Parathyroid adenoma (tissue), 2 donors: ENCODE results near the gene NTSR1.

ENCODE experiments used
- H2AFZ ChIP-seq: fragments of 300-600 bp; sonication (generic); one replicate; pipeline ENCODE4 v1.7.0; 2017; ENCODE audit warnings: antibody characterized with exemption, mild to moderate bottlenecking
- H3K27ac ChIP-seq: fragments of 300-600 bp; sonication (generic); one replicate; pipeline ENCODE4 v1.7.0; 2017
- H3K27me3 ChIP-seq: fragments of 300-600 bp; sonication (generic); one replicate; pipeline ENCODE4 v1.7.0; 2017; ENCODE audit warnings: low read length; ENCODE audit not compliant: control insufficient read depth, insufficient read depth
- H3K36me3 ChIP-seq: fragments of 300-600 bp; sonication (generic); one replicate; pipeline ENCODE4 v1.7.0; 2017; ENCODE audit warnings: low read length; ENCODE audit not compliant: control insufficient read depth, insufficient read depth
- H3K4me1 ChIP-seq: fragments of 300-600 bp; sonication (generic); one replicate; pipeline ENCODE4 v1.7.0; 2017; ENCODE audit warnings: control low read depth
- H3K4me2 ChIP-seq: fragments of 300-600 bp; sonication (generic); one replicate; pipeline ENCODE4 v1.7.0; 2017; ENCODE audit warnings: low read length
- H3K4me3 ChIP-seq: fragments of 300-600 bp; sonication (generic); one replicate; pipeline ENCODE4 v1.7.0; 2017; ENCODE audit warnings: low read depth, low read length
- H3K79me2 ChIP-seq: fragments of 300-600 bp; sonication (generic); one replicate; pipeline ENCODE4 v1.7.0; 2017; ENCODE audit warnings: control low read depth
- H3K9ac ChIP-seq: fragments of 300-600 bp; sonication (generic); one replicate; pipeline ENCODE4 v1.7.0; 2017; ENCODE audit warnings: mild to moderate bottlenecking
- H3K9me3 ChIP-seq: fragments of 300-600 bp; sonication (generic); one replicate; pipeline ENCODE4 v1.7.0; 2017; ENCODE audit warnings: low read length; ENCODE audit not compliant: control insufficient read depth
- TF ChIP-seq, protein P1 (sequence below): fragments of 300-600 bp; sonication (generic); IDR thresholded peaks from one replicate; pipeline ENCODE4 v1.7.0; 2017; ENCODE audit warnings: antibody characterized with exemption, mild to moderate bottlenecking
- donor health status: primary hyperparathyroidism.

NTSR1 gene

DNA sequence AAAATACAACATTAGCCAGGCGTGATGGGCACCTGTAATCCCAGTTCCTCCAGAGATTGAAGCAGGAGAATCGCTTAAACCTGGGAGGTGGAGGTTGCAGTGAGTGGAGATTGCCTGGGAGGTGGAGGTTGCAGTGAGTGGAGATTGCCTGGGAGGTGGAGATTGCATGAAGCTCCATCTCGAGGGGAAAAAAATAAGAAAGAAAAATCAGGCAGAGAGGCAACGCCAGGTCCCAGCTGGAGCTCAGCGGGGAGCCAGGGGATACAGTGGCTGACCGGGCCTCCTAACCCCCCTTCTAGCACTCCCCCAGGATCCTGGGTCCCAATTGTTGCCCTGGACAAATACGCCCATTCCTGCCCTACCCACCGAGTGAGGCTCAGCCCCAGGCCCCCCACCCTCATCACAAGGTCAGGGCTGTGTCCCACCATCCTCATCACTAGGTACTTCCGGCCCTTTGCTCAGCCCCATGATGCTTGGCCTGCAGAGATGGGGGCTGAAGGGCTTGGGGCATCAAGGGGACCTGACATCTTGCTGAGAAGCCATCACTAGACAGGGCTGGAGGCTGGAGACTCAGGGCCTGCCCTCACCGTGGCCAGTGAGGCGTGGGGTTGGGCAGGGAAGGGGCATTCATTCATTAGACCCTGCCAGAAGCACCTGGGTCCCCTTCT, 97.9 kb downstream of the NTSR1 start:
- no peaks in the 10 kb centered on the region for H3K27me3 ChIP-seq
- H2AFZ ChIP-seq, result no peak overlapping the region
- no peak overlapping the region for H3K27ac ChIP-seq
- no peaks in the 10 kb centered on the region for H3K36me3 ChIP-seq
- H3K4me2 ChIP-seq, result peak overlapping the region; percentile 82
- H3K9me3 ChIP-seq, result no peaks in the 10 kb centered on the region
- H3K79me2 ChIP-seq, result peaks cover 23% of the 10 kb centered on the region
- TF ChIP-seq, protein P1, sequence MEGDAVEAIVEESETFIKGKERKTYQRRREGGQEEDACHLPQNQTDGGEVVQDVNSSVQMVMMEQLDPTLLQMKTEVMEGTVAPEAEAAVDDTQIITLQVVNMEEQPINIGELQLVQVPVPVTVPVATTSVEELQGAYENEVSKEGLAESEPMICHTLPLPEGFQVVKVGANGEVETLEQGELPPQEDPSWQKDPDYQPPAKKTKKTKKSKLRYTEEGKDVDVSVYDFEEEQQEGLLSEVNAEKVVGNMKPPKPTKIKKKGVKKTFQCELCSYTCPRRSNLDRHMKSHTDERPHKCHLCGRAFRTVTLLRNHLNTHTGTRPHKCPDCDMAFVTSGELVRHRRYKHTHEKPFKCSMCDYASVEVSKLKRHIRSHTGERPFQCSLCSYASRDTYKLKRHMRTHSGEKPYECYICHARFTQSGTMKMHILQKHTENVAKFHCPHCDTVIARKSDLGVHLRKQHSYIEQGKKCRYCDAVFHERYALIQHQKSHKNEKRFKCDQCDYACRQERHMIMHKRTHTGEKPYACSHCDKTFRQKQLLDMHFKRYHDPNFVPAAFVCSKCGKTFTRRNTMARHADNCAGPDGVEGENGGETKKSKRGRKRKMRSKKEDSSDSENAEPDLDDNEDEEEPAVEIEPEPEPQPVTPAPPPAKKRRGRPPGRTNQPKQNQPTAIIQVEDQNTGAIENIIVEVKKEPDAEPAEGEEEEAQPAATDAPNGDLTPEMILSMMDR, result no peak
- peaks cover 5% of the 10 kb centered on the region for H3K4me1 ChIP-seq
- no peak overlapping the region for H3K9ac ChIP-seq
- no peak overlapping the region for H3K4me3 ChIP-seq

DNA sequence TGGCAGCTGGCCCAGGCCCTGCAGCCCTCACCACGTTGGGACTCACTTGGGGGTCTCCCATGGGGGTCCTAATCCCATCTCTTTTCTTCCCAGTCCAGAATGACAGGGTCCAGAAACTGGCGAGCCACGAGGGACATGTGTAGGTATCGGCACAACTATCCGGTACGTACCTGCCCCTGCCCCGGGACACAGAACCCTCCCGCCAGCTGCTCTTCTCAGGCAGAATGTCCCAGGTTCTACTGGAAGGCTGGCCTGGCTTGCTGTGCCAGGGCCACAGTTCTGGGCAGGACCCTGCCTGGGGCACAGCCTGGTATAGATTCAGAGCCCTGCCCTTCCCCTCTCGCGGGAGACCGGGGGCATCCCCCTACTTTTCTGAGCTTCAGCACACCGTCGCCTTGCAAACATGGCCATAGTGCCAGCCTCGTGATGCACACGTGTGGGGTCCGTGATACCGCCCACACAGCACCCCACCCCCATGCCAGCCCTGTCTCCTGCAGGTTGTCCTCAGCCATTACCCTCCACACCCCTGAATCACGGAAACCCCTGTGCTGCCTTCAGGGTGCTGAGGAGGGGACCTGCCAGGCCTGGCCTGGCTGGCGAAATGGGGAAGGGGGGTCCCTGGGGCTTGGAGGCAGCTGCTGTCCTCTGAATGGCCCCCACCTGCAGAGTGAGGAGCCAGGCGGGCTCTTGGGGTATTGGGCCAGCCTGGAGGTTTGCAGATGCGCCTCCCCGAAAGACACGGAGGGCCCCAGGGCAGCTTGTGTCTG, 99.0 kb downstream of the NTSR1 start:
- TF ChIP-seq, protein P1, result no peak
- Histone ChIP-seq H3K79me2 (peaks cover 23% of the 10 kb centered on the region), H3K27ac (no peak overlapping the region), H3K27me3 (no peaks in the 10 kb centered on the region), H3K36me3 (no peaks in the 10 kb centered on the region), H3K4me3 (no peak overlapping the region), H2AFZ (no peak overlapping the region), H3K9me3 (no peaks in the 10 kb centered on the region), H3K4me2 (no peak overlapping the region), H3K4me1 (peaks cover 5% of the 10 kb centered on the region), H3K9ac (no peak overlapping the region)

DNA sequence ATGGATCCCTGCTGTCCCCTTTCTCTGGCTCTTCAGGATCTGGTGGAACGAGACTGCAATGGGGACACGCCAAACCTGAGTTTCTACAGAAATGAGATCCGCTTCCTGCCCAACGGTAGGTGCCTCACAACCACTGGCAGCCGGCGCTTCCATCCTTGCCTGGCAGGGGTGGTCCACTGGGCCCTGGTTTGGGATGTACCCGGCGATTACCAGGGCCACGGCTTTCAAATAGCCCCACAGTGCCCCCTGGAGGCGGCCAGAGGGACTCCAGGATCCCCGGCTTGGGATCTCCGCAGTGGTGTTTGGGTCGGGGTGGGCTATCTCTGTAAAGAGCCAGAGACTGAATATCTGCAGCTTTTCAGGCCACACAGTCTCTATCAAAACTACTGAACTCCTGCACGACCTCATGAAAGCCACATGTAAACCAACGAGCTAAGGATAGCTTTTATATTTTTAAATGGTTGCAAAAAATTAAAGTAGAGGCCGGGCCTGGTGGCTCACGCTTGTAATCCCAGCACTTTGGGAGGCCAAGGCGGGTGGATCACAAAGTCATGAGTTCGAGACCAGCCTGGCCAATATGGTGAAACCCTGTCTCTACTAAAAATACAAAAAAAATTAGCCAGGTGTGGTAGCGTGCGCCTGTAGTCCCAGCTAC, 99.7 kb downstream of the NTSR1 start:
- peaks cover 23% of the 10 kb centered on the region for H3K79me2 ChIP-seq
- peaks cover 5% of the 10 kb centered on the region for H3K4me1 ChIP-seq
- TF ChIP-seq, protein P1, result peak; percentile 93
- H3K36me3 ChIP-seq, result no peaks in the 10 kb centered on the region
- H2AFZ ChIP-seq, result no peak overlapping the region
- no peak overlapping the region for H3K4me3 ChIP-seq
- no peaks in the 10 kb centered on the region for H3K9me3 ChIP-seq
- no peaks in the 10 kb centered on the region for H3K27me3 ChIP-seq
- H3K27ac ChIP-seq, result no peak overlapping the region
- H3K9ac ChIP-seq, result no peak overlapping the region
- no peak overlapping the region for H3K4me2 ChIP-seq

DNA sequence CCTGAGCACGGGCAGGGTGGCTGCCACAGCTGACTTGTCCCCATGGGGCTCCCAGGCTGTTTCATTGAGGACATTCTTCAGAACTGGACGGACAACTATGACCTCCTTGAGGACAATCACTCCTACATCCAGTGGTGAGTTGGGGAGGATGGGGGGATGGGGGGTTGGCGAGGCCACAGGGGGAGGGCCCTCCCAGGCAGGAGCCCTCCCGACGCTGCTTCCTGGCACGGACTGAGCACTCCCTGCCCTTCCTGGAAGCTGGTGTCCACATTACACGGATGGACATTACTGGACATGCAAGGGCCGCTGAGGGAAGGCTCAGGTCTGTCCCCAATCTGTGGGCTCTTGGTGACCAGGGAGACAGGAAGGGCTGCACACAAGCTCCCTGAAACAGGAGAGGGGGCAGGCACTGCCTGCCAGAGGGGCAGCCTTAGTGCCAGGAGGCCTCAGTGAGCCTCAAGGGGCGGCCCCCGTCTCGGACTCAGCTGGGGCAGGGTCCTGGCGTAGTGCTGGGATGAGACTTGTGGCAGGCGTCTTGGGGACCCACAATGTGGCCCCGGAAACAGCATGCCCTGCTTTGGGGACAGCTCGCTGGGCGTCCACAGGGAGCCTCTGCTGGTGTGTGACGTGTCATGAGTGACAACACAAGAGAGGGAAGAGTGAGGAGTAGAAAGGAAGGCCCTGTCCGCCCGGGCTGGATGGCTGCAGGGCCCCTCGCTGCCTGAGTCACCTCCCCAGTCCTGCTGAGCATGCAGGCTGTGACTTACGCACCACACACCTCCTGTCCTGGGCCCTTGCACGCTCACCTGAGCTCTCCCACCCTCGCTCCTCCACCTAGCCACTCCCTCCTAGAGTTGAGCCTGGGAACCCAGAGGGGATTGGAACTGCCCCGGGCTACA, 101.1 kb downstream of the NTSR1 start:
- H3K27ac ChIP-seq, result no peak overlapping the region
- no peak overlapping the region for H2AFZ ChIP-seq
- no peaks in the 10 kb centered on the region for H3K27me3 ChIP-seq
- H3K36me3 ChIP-seq, result no peaks in the 10 kb centered on the region
- H3K4me1 ChIP-seq, result peaks cover 5% of the 10 kb centered on the region
- no peak overlapping the region for H3K4me3 ChIP-seq
- TF ChIP-seq, protein P1, result no peak
- H3K9me3 ChIP-seq, result no peaks in the 10 kb centered on the region
- H3K4me2 ChIP-seq, result no peak overlapping the region
- no peak overlapping the region for H3K9ac ChIP-seq
- peaks cover 23% of the 10 kb centered on the region for H3K79me2 ChIP-seq
